NCI-H1105 treated with DMSO at 0.1 percent for 48 hours (cell line): ENCODE data around the gene BCCIP.

Experiments used
- DNase-seq: peaks from one replicate; lab custom pipeline; 2025; lab: John Stamatoyannopoulos, UW

The BCCIP gene

DNA sequence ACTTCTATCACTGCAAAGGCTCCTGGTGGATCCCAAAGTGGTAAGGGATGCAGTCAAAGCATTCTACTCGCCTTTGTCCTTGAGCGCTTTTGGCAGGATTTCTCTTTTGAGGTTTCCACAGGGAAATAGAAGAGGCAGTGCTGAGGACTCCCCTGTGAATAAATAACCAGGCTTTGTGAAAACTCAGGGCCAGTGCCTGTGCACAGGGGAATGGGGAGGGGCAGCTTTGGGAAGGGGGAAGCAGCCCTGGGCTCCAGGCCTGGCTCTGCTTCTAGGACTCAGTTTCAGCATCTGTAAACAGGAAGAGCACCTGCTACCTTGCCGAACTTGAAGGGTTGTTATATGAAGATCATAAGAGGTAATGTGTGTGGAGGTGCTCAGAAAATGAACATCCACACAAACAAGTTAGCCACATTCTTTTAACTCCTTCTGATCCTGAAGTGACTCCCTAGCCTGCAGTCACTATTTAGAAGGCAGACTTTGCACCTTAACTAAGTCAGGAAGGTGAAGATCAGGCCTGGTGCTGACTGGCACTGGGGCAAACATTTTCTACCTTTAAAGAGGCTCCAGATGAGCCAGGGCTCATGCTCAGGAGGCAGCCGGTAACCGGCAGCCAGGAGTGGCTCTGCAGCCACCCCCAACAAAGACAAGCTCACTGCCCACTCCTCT lies 25.2 kb upstream of the BCCIP start:
- DNase-seq: no peak

DNA sequence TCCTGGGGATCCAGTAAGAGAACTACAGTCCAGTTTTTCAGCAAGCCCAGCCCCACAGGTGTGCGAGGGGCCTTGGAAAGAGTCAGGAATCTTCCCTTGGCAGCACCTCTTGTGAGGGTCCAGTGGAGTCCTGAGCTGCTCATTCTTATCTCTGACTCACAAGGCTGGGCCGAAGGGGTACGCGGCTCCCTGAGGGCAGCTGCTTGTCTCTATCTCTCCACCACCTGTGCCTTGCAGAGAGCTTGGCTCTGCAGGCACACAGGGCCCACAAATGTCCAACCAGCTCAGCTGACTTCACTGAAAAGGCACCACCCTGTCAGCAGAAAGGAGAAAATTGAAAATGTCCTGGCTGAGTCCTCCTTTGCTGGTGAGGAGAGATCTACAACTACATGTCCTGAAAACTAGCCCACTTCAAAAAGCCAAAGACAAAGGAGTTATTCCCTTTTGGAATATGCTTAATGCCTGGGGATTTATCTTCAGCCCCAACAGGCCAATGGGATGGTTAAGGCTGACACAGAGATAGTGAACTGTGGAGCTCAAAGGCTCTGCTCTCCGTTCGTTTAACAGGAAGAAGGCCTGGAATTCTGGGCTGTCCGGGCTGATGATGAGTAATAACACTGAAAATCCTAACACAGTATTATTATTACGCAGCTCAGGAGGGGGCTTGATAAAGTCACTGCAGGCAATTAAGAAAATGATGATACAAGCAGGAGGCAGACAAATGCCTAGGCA lies 23.7 kb upstream of the BCCIP start:
- no peak for DNase-seq

DNA sequence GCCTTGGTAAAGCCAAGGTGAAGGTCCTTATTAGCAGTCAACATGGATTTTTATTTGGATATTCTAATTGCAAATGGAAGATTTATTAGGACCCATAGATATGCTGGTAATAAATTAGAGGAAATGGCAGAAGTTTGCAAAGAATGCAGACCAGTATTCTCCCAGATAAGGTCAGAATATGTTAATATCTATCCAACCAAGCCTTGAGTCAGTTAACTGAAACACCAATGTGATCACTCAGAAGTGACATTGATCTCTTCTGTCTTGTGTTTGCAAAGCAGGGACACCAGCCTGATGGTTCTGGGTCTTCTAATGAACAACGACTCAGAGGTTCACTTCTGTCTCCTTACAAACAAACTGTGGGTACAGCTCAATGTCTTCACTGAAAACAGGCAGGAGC lies 21.8 kb upstream of the BCCIP start:
- no peak for DNase-seq

DNA sequence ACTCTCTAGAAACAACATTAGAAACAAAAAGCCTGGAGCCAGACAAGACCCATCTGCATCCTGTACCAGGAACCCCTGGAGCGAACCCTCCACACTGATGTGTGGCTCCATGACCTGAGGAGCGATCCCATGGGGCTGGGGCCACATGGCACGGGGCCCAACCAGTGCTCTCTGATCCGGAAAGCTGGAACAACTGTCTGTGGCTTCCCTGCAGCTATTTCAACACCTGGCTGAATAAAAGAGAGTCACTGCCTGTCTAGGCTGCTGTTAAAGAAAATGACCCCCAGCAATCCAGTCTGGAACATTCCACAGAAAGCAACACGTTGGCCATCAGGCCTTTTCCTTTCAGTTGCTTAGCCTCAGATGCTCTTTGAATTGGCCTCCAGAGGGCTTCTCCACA lies 21.2 kb upstream of the BCCIP start:
- DNase-seq: no peak

DNA sequence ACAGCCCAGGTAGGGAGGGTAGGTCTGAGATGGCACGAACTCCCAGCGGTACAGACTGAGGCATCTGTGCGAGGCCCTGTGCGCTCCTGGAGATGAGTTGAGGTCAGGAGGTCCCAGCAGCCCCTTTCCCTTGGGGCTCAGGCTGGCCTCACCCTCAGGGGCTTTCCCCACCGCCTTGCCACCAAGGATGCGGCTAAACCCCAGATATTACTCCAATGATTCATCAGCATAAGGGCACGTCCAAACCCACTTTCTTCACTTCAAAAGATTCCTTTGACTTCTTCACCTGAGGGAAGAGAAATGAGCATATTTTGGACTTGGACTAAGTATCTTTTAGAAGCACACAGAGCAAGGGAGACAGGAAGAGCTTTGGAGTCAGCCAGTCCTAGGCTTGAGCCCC lies 20.6 kb upstream of the BCCIP start:
- no peak for DNase-seq

DNA sequence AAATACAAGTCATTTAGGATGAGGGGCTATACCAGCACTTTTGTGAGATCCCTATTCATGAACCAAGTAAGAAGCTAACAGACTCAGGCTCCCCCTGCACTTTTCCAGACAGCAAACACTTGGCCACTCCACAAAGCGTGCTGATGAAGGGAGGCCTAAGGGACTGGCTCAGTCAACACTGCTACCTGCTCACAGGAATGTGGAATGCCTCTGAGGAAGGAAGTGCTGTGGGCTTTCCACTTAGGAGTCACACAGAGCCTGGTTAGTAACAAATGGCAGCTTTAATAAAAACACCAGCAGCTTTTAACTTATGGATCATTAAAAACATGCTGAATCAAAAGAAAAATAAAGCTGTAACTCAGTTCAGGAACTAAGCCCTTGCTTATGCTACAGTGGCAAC lies 15.3 kb upstream of the BCCIP start:
- no peak for DNase-seq

DNA sequence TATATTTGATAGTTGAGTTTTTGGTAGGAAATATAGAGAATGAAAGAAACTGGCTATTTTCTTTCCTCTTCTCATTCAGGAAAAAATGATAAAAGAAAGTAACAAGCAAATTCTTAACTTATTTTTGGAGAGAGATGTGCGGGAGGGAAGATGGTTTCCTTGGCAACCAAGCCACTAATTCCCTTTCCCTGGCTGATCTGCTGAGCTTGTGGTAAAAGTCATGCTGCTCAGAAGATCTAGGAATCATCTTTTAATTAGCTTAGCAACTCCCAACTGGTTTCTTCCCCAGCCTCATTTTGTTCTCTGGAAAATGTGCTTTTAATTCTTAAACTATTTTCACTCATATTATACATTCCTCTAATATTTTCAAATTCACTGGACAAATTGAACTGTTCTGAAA lies 12.1 kb upstream of the BCCIP start:
- DNase-seq: no peak

DNA sequence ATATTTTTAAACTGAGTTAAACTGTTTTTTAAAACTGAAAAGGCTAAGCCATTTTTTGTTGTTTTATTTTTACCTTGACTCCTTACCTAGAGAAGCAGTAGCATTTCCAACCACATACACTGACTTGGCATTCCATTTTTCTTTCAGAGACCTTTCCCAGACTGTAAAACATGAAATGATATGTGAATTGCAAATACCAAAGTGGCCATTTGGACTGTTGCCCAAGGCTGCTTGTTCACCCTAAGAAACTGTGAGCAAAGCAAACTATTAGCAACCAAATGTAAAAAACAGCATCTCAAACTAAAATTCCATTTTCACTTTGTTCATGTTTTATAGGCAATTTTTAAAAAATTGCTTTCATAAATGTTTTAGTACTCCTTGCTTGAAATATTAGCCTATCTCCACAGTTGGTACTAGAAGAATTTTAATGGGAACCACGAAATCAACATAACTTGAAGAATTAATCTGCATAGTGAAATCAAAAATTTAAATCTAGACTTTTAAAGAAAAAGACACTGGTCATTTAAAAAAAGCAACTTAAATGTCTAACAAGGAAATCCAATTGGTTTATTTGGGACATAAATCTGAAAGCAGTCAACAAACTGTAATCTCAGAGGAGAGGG lies 11.1 kb upstream of the BCCIP start:
- peak; percentile 0 for DNase-seq

DNA sequence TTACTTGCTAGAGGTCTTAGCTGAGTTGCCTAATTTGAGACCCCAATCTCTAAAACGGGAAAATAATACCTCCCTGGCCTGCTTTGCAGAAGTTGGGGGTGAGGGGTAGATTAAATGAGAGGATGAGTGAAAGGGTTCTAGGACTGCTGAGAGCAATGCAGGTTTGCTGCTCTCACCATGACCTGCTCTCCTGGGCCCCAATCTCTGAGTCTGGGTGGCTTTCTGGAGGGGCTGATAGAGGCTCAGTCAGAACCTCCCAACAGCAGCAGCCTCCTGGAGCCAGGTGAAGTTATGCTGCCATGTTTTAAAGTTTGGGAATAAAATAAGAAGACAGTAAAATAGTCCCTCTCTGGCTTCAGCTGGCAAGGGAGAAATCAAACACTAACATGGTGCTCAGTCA lies 7.6 kb upstream of the BCCIP start:
- DNase-seq: no peak

DNA sequence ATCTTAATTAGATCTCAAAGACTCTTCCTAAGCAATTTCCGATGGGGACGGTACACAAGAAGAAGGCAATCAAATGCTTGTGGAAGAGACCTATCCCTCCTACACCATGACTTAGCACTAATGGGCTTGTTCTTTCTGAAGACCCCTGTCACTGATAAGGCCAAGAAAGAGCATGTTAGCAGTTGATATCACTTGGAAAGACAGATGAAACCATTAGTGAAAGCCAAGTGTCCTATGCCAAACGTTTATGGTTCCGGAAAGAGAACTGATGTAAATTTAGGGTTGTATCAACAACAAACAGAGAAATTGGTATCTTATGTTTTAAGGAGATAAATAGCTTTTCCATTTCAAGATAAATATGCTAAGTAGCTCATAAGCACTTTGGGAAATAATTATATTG lies 6.8 kb upstream of the BCCIP start:
- DNase-seq: no peak

DNA sequence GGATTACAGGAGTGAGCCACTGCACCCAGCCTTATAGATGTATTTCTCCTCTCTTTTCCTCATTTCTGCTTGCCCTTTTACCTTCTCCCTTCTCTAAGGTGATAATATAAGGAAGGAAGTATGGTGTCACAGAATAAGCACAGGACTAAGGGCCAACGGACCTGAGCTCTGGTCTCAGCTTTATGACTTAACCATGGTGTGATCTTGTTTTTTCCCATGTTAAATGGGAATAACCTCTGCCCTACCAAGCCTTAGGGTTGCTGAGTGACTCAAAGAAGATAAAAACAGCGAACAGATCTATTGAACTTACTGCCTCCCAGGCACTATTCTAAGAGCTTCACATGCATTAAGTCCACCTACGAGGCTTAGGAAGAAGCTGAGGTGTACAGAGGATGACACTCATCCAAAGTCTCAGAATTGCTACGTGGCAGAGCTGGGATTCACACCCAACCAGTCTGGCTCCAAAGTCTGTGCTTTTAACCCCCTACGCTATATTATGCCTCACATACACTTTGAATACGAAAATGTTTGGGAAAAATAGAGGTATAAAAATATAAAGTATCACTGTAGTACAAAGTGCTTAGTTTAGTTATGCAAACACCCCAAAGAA lies 5.9 kb upstream of the BCCIP start:
- DNase-seq: no peak

DNA sequence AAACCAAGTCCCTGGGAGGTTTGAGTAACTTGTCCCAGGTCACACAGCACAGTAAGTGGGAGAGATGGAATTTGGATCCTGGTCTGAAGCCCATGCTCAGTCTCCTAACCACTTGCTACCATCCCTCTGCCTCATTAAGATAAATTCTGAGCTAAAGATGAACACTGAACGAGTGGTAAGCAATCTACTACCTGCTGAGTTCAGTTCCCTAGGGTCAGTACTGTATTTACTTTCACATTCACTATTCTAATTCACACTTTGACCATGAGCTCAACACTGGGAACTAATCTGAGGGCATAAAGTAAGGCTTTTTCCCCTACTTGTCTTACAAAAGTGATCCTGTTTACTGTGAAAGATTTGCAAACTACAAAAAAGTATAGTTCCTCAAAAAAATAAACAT lies 2.6 kb upstream of the BCCIP start:
- DNase-seq: no peak

DNA sequence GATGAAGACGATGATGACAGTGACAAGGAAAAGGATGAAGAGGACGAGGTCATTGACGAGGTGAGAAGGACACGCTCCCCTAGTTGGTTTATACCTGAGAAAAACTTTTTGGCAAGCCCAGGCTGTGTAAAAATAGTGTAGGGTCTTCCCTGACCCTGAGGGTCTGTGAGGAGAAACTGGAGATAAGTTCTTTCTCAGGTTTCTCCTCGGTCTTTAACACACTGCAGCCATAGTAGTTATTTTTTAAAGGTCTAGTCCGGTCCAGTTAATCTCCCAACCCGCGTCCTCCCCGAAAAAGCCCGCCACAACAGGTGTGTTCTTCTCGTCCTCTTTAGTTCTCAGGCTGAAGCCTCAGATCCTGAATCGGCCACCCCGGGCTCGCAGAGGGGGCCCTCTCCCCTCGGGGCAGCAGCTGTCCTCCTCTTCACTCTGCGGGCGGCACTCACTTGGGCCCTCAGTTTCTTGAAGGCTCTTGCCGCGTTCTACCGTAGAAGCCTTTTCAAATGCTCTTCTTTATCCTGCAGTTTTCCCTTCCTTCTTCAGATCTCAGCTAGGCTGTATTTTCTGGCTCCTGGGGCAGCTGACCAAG lies 411 bp downstream of the BCCIP start:
- DNase-seq: no peak

DNA sequence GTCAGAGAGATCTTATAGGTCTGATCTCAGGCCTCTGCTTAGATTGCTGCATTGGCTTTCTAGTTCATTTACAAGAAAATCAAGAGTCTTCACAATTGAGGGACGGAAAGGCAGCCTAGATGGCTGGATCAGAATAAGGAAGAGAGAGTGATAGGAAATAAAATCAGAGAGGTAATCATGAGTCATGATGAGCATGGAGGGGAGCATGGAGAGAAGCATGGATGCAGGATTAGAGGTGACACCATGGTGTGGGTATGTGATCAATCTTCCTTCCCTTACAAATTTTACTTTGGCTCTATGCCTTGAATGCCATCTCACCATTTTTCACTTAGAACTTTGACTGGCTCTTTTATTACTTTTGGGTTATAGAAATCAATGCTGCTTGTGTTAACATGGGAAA lies 1.4 kb downstream of the BCCIP start:
- DNase-seq: no peak

DNA sequence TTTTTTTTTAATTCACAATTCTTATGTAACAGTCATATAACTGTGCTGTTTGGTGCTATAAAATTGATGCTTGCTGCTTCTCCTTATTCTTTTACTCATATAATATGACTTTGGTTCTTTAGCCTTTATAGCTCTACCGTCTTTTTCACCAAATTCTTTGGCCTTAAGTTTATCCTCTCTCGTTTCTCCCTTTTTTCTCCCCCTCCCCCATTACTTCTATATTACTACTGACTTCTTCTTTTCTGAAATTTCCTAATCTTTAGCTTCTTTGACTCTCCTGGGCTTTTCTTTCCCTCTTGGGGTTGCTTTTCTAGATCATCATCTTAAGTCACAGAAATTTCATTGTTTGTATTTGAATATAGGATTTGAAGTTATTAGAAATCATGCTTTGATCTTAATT lies 3.8 kb downstream of the BCCIP start:
- no peak for DNase-seq

DNA sequence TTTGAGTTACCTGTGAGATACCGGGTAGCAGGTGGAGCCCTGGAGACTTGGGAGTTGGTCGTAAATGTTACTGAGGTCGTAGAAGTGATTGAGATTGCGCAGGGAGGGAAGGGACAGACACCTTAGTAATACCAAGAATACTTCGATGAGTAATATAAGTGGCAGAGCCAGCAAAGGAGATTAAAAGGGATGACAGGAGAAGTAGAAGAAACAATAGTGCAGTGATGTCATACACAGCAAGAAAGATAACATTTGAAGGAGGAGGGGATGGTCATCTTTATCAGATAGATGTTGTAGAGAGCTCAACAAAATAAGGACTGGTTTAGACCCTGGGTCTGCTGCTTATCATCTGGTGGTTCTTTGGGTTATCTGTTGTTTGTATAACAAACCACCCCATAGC lies 5.0 kb downstream of the BCCIP start:
- DNase-seq: no peak

DNA sequence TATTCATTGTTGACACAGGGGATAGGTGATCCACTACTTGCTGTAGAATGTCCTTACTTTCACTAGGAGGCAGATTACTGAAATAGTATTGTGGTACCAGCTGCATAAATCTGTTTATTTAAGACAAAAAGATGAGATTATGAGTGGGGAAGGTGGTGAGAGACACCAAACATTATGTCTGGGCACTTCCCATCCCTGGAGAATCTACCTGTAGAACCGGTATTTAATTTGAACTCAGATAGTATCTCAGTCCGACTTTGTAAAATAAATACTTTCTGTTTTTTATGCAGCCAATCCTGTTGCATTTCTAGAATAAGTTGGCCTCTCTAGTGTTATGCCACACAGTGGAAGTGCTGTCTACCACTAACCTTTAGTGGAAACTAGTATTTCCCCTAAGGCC lies 13.4 kb downstream of the BCCIP start:
- no peak for DNase-seq

DNA sequence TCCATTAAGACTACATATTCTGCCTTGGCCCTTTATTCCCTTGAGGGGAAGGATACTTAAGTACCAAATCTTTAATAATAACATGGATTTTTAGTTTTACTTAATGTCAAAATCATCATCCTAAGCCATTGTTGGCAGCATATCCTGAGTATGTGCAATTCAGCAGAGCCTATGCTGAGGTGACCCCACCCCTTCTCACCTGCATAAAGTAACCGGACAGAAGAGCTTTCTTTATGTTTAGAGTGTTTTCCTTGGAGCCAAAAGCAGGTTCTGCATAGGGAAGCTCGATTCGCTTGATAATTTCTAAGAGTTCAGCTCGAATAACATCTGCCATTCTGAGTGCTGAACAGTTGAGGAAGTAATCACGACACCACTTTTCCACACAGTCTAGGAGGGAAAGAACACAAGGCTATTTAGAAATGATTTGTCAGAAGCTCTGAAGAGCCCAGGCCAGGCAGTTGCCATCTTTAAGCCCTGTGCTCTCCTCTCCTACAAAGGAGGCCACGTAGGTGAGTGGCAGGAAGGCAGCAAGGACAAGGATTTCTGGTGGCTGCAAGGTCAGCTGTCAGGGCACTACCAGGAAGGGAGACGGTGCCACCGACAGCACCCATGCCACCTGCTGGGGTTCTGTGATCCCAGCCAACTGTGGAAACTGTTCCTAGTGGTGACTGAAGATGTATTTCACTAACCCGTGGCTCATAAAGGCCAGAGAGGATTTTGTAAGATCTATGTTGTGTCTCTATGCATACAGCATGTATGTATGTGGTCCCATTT lies 15.6 kb downstream of the BCCIP start:
- no peak for DNase-seq

DNA sequence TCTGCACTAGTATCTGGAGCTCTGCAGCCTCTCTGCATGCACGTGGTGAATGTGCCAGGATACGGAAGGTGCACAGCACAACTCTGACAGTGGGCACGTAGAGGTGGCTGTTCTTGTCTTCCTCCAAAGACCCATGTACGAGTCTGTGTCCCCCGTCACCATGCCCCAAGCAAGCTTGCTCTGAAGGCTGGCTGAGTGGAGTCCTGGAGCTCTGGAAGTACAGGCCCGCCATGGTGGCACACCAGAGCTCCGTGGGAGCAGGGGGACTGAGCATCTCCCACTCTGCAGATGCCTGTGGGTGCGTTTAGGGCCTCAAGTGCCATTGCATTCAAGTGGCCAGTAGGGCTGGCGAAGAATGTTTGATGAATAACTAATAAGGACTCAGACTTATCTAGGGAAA lies 17.1 kb downstream of the BCCIP start:
- no peak for DNase-seq

DNA sequence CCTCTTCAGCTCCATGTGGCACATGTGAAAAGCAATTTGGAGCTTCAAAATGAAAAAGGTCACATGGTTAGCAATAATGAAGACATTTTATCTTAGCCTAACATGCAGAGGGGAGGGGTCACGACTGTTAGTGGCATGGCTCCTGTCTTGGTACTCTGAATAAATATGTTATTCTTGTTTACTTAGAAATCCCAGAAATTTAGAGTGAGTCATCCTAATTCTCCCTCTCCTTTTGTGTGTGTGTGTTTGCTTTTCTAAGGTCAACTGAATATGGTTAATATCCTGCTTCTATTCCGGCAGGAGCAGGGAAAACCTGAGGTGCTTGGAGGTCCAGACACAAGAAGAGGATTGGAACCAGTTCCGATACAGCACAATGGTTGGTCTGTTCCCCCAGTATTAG lies 17.6 kb downstream of the BCCIP start:
- no peak for DNase-seq

DNA sequence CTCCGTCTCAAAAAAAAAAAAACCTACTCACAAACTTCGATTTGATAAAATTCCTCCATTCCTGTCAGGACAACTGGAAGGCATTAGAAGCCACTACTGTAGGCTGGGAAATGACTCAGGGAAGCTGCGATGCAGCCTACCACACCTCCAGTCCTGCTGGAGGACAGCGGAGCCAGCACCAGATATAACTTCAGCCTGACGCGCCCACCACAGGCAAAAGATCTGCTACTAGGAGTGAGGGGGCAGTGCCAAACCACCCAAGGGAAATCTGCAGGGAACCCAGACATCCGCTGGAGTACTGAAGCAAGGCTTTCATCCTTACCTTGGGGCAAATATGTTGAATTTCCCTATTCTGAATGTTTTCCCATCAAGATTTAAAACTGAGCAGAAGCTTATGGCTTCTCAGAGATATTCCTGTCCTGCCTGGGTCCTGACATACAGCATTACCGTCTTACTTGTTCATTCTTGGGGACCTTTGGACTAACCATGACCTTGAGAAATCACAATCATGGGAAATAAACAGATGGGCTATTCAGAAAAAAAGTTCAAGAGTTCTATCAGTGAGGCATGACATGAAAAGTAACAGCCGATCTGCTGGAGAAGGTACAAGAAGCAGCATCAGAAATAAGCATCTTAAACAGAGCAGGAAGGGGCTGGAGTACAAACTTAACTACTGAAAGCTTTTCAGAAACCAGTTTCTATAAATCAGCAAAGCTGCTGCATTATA lies 20.4 kb downstream of the BCCIP start:
- no peak for DNase-seq
